ENCODE data around the gene NEDD9.

NEDD9 gene

DNA sequence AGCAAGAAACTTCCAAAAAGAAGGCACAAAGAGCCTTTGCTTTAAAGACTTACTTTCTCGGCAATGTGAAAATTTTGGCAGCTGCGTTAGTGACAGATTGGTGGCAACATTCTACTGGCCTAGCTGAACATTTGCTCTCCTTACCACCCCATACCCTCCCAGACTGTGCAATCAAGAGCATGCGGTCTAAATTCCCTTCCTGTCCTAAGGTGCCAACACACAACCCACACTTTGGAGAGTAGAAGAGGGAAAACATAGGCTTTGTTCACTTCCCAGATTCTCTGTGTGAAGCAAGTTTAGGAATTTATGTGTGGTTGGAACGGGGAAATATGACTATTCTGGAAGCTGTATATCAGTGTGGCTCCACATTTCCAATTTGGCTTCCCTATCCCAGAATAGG lies 29.8 kb upstream of the NEDD9 start:
- DNase-seq (ENCODE audit: low read depth in 2 of 2): no peak

DNA sequence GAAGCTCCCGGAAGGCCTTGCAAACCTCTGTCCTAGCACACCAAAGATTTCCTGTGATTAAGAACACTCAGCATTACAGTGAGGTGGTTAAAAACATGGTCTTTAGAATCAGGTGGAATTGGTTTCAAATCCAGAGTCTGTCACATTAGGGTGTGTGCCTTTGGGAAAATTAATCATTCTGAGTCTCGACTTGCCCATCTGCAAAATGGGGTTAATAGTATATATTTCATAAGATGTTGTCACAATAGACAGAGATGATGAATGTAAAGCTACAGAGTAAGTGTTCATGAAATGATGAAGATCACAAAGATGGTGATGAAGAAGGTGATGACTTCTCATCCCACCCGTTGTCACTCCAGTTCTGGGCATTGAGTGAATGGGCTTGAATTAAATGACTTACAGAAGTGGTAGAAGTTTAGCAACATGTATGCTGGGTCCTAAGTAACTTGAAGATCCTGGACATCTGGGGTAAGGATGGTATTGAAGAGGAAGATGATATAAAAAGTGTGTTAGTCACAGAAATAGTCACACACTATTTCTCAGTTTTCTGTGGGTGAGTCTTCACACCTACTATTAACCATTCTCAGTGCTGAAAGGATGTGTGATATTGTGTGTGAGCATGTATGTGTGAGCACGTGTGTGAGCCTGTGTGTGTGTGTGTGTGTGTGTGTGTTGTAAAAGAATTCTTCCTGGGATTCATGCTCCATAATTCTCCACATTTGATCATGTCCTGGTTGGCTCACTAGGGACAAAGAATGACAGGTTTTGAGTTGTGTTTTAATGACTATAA lies 28.0 kb upstream of the NEDD9 start:
- no peak for DNase-seq (ENCODE audit: low read depth in 2 of 2)

DNA sequence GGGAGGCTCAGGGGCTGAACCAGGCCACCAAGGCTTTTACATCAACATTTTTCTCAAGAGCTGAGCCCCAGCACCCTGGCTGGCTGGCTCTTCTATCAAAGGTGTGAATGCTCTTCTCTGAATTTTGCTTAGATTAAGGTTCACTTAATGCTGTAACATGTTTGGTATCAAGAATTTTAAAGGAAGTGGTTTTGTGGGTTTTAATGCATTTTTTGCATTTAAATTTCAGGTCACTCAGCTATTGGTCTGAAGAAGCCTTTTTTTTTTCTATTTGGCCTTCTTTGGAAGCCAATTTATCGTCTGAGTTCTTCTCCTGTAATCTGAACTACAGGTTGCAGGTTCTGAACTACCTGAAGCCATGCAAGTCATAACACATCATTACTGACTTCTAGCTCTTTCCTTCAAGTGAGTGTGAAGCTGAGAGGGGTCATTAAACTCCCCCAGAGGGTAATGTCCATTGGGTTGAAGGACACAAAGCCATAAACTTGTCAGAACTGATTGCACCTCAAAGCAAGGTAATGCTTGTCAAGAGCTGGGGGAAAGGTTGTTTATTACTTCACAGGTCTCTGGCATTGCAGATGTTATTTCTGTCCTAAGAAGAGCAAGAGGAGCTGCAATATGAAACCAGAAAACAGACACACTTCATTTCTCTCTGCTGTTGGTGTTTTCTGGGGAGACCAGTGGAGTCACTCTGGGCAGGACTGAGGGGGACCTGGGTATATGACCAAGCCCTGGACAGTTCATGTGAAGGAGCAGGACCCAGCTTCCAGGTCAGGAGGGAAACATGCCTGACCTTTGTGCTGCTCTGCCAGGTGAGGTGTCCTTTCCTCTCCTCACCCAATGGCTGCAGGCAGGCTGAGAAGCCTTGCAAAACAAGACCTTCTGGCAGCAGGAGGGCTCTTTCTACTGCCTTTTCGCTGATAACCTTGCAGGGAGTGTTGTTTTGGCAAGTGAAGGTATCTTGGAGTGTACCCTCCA lies 26.1 kb upstream of the NEDD9 start:
- DNase-seq (ENCODE audit: low read depth in 2 of 2): no peak

DNA sequence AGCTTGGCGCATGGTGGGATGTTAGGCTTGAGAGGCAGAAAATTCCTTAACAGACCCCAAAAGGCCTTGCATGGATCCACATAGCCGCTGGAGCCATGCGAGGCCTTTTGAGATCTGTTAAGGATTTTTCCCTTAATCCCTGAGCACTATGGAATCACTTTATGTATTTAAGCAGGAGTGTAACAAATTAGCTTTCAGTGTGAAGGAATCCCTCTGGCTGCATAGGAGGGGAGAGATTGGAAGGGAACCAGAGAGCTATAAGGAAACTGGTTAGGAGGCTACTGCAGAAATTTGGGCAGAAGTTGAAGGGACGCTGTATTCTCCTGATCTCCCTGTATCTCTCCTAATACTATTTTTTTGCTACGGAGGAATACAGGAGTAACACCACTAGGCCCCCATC lies 23.1 kb upstream of the NEDD9 start:
- no peak for DNase-seq (ENCODE audit: low read depth in 2 of 2)

DNA sequence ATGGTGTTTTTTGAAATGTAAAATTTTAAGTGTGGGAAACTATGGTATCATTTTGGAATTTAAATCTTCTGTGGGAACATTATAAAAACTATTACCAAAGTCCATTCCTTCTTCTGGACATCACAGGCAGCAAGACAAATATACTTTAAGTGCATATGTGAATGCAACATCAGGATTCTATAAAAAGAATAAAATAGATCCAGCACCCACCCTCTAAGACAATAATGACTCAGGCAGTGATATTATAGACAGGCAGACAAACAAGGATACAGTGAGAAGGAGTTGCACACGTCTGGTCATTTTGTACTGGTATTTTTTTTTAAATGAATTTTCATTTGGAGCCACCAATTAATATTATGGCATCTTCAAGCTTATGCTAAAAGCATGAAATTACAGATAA lies 21.1 kb upstream of the NEDD9 start:
- no peak for DNase-seq (ENCODE audit: low read depth in 2 of 2)

DNA sequence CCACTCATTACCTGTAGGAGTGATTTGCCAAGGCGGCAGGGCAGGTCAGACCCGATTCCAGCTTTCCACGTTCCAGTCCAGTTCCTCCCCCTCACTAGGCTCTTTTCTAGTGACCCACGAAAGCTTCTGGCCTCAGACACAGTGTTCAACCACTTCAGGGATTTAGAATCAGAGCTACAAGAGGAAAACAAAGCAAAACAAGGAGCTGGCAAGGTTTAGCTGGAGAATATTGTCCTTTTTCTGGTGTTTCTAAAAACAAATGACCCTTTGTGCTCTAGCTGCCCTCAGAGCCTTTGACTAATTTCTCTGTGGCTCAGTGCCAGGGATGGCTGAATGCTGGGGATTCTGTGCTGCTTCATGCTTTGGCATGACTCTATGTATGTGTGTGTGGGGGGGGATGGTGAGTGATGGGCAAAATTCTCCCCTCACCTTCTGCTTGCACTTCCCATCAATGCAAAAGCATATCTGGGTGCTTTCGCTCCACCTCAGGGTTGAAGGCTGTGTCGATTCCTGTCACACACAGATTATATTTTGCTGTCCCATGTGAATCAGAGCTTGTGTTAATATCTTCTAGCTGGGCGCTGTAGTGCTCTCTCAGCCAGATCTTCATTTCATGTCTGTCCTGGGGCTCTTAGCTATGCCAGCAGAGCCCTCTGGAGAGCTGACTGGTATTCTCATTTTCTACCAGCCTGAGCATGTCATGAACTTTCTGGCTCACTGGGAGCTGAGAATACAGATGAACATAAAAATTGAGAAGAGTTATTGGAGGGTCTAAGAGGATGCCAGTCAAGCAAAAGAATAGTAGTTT lies 19.3 kb upstream of the NEDD9 start:
- no peak for DNase-seq (ENCODE audit: low read depth in 2 of 2)

DNA sequence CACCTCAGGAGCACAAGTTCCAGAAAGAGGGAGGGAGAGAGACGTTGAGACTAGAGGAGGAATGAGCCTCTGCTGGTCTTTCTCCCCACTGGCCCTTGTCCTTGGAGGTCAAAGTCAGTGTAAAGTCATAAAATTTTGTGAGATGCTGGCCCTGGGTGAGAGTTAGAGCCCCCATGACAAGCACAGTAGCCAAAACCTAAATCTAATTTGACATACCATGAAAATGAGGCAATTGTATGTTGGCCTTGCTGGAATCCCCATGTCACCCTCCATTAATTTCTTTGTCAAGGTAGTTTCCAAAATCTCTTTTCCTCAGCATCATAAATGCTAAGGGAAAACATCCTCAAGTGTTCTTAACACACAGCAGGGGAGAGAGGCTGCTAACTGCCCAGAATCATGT lies 17.6 kb upstream of the NEDD9 start:
- no peak for DNase-seq (ENCODE audit: low read depth in 2 of 2)

DNA sequence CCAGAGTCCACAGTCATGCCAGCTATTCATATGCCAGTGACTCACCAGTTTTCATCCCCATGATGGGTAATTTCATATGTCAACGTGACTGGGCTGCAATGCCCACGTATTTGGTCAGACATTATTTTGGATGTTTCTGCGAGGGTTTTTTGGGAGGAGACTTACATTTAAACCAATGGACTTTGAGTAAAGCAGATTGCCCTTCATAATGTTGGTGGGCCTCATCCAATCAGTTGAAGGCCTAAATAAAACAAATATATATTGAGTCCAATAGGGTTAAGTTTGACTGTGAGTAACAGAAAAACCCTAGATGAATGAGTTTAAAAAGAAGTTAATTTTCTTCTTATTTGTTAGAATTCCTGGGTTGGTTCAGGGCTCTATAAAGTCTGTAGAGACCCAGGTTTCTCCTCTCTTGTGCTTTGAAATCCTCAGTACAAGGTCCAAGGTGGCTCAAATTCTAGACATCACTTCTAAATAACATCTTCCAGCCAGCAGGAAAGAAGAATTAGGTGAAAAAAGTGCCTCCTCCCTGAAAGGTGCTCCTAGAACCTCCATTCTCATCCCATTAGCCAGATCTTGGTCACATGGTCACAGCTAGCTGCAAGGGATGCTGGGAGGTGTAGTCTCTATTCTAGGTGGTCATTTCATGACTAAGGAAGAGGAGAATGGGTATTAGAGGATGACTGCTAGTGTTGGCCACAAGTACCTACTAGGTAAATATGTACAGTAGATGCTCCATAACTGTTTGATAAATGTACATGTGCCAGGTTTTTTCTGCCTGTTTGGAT lies 16.7 kb upstream of the NEDD9 start:
- DNase-seq (ENCODE audit: low read depth in 2 of 2): no peak

DNA sequence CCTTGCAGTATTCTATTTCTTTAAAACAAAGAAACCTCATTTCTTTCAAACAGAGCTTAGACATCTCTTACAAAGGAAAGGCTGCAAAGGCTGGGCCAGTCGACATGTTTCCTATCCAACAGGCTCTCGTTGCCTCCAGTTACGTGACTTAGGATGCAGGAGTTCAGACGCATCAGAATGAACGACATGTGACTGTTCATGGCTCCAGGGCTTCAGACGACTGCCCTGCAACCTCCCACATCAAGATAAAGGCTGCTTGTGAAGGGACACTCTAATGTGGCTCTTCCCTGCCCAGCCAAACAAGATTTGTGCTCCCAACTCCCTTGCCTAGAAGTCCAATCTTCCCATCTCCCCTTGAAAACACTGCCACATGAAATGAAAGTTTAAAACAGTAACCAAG lies 14.3 kb upstream of the NEDD9 start:
- no peak for DNase-seq (ENCODE audit: low read depth in 2 of 2)

DNA sequence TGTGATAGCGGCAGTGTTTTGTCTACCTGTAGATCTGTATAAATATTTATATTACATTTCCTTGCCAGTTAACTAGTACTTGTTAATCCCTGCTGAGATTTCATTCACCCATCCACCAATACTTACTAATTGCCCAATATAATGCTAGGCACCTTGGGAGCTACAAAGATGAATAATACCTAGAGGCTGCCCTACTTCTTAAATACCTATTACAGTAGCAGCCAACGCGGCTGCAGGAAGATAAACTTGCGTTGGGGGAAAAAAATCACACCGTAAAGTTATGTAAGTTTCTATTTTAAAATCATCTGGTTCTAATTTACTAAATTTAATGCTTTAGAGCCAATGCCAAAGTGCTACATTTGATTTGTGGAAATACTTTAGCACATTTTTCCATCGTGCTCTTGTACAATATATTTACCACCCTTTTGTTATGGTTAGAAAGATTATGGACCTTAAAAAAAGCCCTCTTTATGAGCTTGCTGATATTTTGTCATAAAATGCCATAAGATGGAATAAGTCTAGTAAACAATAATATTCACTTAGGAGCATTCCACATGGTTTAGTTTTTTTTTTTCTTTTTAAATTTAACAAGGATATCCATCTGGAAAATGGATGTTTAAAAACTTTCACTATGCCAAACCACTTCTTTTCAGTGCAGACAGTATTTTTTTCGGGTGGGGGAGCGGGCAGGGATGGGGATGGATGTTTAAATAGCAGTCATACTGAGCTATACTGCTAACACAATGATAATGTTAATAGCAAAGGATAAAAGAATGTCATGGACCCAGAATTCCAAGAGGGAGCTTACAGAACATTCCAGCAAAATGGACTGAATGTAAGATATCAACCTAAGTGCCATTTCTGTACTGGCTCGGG lies 13.2 kb upstream of the NEDD9 start:
- DNase-seq (ENCODE audit: low read depth in 2 of 2): no peak

DNA sequence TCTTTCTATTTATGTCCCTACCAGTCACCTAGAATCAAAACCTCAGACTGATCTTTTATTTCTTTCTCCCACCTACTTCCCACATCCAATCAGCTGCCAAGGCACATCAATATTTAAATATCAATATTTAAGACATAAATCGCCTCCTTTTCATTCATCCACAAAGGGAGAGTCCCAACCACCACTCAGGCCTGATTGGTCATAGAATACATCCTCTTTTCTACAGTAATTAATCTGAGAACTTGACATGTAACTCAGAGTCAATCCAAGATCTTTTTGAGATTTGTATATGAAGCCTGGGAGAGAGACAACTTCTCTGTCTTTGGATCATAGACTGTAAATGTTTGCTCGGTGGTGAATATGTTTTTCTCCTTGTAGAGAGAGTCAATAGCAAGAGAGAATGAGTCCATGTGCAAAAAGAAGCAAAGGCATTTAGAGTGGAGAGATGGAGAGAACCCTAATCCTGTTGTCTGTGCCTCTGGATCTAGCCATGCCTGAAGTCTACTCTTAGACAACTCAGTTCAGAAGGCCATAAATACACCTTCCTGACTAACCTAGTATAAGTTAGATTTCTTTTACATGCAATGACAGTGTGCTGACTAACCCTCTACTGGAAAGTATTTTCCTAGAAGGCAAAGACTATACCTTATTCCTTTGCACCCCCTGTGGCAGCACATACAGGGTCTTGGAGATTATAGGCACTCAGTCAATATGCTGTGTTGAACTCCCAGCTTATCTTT lies 12.1 kb upstream of the NEDD9 start:
- no peak for DNase-seq (ENCODE audit: low read depth in 2 of 2)

DNA sequence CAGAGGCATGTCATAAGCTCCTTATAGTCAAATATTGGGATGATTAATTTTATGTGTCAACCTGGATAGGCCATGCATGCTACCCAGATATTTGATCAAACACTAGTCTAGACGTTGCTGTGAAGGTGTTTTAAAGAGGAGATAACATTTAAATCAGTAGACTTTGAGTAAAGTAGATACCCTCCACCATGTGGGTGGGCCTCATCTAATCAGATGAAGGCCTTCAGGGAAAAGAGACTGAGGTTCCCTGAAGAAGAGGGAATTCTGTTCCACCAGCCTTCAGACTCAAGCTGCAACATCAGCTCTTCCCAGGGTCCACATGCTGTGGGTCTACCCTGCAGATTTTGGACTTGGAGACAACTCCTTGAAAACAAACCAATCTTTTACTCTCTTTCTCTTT lies 11.4 kb upstream of the NEDD9 start:
- DNase-seq (ENCODE audit: low read depth in 2 of 2): no peak

DNA sequence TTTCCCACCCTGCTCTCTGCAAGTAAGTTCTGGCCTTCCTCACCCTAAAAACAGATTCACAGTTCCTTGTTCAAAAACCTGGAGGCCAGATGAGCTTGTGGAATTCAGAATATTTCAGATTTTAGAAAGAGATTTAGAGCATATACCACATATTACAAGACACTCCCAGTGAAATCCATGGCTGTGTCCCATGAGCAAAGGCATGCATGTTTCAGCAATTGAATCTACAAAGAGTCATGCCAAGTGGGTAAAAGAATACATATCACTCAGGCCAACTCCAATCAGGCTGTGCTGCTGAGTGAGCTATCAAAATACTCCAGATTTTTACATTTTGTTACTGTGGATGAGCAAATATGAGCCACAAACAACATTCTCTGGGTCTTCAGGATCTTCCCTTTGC lies 10.2 kb upstream of the NEDD9 start:
- DNase-seq (ENCODE audit: low read depth in 2 of 2): no peak

DNA sequence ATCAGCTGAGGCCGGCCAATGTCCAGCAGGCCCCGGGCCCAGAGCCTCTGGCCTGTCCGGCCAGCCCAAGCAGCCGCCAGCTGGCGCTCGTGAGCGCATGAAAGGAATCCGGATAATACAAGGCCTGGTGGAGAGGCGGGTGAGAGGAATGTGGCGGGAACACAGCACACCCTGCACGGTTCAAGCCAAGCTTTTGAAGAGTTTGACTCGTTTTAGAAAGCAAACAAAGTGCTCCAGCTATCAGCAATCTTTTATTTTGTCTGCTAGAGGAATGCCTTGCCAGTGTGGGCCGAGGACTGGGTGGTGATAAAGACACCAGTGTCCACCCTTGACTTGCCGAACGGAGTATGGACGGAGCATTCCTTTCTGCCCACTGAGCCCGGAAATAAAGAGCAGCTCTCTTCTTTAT lies 9.3 kb upstream of the NEDD9 start:
- DNase-seq (ENCODE audit: low read depth in 2 of 2): no peak

DNA sequence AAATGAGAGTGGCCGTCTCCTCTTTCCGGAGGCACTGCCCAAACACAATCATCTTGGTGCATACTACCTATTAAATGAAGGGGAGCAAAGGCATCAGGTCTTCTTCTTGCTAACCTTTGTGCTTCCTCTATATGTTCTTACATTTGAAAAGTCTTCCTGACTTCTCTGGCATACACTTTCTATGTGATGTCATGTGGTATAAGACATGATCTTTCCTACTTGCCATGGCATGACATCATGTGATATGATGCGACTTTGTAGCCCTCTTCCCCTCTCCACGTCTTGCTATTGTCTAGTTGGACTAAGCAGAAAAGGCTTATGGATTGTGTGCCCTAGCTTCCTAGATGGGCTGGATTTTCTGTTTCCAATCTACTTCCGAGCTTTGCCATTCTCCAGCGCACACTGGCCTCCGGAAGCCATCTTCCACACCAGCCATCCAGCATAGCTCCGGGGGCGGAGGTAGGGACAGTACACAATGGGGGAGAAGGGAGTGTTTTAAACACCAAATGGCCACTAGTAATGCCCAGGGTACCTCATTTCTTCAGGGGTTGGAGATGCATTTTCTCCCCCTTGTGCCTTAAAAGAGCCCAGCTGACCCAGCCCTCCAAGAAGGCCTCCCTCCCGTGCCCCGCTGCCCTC lies 8.8 kb upstream of the NEDD9 start:
- DNase-seq (ENCODE audit: low read depth in 2 of 2): no peak

DNA sequence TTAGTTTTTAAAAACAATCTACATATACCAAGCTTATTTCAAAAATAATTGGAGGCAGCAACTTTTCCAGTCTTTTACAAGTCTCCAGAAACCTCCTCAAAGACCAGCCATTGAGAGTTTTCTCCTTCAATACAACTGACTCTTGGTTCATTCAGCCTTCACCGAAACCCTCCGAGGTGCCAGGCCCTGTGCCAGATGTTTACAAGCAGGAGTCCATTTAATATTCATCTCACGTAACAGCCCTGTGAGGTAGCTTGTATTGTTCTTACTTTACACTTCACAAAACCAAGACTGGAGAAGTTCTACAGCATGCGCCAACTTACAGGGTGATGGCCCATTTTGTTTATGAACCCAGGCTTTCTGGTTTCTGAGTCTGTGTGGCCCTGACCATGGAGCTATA lies 5.5 kb upstream of the NEDD9 start:
- DNase-seq (ENCODE audit: low read depth in 2 of 2): no peak

DNA sequence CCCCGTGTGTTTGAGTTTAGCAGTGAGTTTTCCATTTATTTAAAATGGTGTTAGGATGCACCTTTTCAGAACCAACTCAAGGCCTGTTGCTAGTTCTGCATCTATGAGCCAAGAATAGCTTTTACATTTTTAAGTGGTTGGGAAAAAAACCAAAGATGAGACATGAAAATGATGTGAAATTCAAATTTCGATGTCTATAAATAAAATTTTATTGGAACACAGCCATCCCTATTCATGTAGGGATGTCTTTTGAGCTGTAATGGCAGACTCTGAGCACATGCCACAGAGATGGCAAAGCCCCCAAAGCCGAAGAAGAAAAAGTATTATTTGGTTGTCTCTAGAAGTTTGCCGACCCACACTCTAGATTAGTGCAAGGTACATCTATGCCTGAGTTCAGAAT lies 5.0 kb upstream of the NEDD9 start:
- no peak for DNase-seq (ENCODE audit: low read depth in 2 of 2)

DNA sequence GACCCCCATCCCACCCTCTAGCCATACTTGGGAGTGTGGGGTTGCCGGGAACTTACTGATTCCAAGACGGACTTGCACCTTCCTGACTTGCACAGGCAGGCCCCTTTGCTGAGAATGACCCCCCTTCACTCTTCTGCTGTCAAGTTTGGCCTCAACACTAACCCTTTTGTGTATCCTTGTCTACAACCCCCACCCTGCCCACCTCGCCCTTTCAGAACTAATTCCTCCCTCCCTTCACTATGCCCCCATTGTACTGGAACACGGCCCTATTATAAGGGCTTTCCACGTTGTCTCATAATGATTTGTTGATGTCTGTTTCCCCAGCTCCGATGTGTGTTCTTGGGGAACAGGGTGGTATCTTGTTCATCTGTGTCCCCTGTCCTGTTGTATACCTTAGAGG lies 4.4 kb upstream of the NEDD9 start:
- DNase-seq (ENCODE audit: low read depth in 2 of 2): no peak

DNA sequence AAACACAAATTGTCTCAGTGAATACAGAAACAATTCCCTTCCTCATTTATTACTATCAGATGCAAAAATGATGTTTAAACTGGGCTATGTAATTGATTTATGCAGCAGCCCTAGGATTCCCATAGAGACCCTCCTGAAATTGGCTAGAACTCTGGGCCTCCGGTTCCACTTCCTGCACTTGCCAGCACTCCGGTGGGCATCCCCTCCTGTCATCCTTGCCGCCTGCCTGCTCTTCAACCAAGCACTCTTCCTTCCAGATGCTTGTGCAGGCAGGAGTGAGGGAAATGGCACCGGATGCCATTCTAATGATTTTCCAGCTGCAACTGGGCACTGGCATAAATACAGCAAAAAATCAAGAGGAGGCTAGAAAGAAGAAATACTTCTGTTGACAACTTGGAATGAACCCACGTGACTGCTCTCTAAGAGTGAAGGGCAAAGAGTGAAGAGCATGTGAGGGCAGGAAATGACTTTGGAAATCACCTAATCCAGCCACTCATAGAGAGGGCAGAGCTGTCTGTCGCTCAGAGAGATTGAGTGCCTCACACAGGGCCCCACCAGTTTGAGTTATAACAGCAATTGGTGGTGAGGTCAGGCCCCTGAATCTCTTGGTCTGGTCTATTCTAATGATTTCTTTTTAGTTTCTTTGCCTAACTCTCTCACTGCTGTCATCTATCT lies 3.7 kb upstream of the NEDD9 start:
- no peak for DNase-seq (ENCODE audit: low read depth in 2 of 2)

Measured in stimulated activated CD4-positive, alpha-beta T cell treated with anti-CD3 and anti-CD28 coated beads, Interleukin-1b, Interleukin-23, amount 100 ng/mL, for 1 hour (primary cell).